ENCODE data around the gene ZNF532. TPM values are rescaled to one million over a fixed set of nuclear protein-coding genes. Genes with fewer than 3 reads are reported as not detected.
A peak's percentile ranks its signal among the peaks of the same experiment; 100 is the strongest.

The ZNF532 gene
- total RNA-seq, 1 experiment from 2014 or later = 16.8 TPM

DNA sequence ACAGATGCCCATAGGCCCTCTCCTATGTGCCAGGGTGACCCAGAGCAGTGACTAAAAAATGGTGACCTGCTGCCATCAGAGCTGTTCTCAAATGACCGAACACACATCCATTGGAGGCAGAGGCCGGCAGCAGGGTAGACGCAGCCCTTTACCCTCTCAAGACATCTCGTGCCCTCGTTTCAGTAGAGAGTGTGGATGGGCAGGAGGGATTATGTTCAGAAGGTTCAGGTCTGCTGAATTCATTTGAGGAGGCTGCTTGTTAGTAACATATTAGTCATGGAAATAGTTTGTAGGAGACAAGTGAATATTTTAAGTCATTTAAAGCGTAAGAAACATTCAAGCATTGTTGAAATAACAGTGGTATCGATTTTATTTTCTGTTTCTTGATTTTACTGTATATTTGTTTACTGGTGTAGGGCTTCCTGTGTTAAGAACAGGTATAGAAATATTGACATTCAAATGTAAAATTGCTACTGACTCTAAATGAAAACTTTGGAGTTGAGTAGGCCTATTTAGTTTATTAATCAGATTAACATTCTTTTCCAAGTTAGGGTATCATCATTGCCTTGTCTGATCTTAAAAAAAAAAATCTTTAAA is 82.6 kb downstream of the ZNF532 start:
- DNase-seq (ENCODE audit: low read depth) = no peak

DNA sequence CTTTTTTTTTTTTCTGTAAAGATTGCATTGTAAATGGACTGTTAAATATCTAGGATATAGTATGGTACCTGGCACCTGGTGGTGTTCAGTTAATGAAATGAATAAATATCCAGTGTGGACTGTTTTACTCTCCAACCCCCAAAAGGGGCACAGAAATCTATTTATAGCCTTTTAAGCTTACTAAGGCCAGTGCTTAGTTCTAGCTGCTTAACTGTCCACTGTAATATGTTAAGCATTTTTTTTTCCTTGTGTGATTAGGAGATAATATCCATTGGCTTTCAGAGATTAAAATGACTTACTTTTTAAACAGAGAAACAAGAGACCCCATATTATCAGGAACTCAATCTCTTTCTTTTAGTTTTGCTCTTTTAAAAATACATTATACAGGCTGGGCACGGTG is 84.4 kb downstream of the ZNF532 start:
- no peak for DNase-seq (ENCODE audit: low read depth)

DNA sequence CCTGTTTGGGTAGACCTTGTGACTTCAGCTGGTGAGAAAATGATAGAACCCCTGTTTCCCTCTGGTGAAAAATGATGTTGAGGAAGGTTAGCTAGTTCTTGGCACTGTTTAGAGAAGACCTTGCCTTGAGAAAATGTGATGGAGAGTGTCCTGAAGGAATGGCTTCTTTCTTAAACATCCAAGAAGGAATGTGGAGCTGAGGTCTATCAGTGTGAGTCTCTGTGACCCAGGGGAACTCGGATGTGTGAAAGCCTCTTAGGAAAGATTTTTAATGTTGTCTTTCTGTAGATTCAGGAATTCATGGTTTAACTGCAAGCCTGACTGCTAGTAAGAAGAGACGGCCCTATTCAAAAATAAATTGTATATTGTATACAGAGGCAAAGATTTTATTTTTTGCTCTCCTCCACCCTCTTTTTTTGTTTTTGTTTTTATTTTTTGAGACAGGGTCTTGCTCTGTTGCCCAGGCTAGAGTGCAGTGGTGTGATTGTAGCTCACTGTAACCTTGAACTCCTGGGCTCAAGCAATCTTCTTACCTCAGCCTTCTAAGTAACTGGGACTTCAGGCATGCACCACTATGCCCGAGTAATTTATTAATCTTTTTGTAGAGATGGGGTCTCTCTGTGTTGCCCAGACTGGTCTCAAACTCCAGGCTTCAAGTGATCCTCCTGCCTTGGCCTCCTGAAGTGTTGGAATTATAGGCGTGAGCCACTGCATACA is 87.5 kb downstream of the ZNF532 start:
- DNase-seq (ENCODE audit: low read depth) = no peak

DNA sequence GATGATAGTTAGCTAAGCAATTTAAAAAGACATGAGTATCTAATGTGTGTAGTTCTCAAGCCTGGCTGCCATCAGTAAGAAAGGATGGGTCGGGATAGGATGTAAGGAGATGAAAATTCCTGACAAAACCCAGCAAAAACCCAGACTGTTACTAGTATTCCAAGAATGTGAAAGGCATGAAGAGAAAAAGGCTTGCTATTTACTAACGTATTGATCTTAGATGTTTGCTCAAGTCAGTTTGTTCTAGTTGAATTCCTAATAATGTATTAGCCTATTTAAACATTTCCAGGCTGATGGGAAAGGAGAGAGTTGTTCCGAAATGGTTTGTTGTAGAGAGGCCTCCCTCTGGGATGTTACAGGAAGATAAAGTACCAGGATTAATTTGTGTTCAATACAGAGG is 88.2 kb downstream of the ZNF532 start:
- no peak for DNase-seq (ENCODE audit: low read depth)

DNA sequence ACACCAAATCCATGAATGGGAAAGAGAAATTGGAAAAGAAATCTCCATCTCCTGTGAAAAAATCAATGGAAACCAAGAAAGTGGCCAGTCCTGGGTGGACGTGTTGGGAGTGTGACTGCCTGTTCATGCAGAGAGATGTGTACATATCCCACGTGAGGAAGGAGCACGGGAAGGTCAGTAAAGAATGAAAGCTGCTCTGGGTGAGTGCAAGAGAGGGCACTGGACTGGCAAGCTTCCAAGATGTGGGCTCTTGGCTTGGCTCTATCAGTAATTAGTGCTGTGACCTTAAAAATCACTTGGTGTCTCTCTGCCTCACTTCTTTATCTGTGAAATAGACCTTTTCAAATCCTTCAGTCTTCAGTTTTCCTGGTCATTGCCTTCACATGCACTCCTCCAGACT is 89.0 kb downstream of the ZNF532 start:
- DNase-seq (ENCODE audit: low read depth) = peak; percentile 56

DNA sequence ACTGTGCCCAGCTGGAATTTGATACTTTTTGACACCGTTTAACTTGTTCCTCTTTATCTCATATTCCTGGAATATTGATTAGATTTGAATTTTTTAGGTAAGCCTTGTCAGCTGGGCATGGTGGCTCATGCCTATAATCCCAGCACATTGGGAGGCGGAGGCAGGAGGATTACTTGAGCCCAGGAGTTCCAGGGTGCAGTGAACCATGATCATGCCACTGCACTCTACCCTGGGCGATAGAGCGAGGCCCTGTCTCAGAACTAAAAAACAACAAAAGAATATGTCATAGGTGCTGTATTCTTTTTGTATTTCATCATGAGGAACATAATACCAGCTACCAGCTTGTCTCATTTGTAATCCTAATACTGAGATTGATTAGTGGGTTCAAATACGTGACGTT is 90.3 kb downstream of the ZNF532 start:
- DNase-seq (ENCODE audit: low read depth) = no peak

DNA sequence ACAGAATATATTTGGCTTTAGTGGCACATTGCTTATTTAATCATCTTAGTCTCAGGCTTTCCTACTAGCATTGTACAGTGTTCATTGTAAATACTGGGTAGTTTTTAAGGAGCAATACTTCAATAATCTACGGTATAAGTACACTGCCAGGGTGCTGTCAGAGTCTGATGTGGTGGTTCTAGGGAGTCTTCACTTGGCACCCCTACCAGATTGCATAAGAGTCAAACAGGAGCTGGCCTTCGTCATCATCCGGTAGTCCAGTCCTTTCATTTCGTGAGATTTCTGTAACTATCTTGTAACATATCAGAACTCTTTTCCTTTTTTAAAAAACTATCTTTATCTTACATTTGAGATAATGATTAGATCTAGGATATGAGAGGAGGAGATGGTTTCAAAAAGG is 91.1 kb downstream of the ZNF532 start:
- DNase-seq (ENCODE audit: low read depth) = no peak

DNA sequence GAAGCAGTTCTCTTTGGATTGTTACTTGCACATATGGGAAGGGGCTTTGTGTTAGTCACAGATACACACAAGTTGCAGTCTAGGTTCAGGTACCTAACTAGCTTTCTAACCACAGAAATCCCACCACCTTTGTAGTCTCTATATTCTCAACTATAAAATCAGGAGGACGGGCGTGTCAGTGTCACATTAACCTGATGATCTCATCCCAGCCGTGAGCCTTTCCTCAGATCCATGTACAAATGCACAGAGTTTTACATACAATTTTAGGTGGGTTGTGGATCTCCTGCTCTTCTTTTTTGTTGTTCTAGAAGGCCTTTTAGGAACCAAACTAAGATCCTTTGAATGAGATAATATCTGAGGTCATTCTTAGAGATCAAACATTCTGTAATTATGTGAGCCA is 94.0 kb downstream of the ZNF532 start:
- DNase-seq (ENCODE audit: low read depth) = no peak

DNA sequence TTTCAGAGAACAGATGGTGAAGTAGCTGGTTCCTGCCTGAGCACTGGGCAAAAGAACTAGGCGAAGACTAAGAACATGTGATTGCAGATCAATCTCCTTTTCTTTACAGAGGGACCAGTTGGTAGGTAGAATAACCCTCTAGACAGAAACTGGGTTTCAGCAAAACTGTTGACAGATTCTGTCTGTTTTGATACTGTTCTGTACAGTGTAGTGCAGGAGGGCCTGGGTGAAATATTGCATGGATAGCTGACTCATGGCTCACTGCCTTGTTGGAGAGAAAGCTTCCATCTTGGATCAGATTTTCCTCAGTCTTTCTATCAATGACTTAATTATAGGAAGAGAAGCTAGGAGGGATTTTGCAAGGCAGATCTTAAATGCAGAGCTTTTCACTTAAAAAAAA is 95.8 kb downstream of the ZNF532 start:
- no peak for DNase-seq (ENCODE audit: low read depth)

DNA sequence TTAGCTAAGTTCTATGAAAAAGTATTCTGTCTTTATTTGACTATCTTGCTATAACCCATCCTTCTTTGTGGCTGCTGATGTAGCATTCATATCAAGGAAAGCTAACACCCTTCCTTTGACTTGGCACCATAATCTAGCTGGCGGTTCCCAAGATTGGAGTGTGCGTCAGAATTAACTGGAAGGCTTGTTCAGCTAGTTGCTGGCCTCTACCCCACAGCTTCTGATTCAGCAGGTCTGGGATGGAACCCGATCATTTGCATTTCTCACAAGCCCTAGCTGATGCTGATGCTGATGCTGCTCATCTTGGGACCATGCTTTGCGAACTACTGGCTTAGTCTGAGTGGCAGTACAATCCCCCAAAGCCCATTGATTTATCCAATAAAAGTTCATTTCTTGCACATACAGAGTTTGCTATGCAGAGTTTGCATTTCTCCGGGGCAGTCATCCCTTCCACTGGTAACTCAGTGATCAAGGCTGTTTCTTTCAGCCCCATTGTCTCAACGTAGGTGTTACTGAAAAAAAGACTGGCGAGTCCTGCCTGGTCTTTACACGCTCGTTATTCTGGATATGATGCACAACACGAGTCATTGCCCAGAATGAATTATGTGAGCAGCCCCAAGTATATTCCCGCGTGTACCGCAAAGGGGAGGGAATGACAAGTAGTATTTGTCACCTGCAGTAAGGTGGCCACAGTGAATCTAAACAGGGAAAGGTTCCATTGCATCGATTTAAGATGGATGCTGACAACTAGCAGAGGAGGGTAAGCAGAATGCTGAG is 96.5 kb downstream of the ZNF532 start:
- no peak for DNase-seq (ENCODE audit: low read depth)

DNA sequence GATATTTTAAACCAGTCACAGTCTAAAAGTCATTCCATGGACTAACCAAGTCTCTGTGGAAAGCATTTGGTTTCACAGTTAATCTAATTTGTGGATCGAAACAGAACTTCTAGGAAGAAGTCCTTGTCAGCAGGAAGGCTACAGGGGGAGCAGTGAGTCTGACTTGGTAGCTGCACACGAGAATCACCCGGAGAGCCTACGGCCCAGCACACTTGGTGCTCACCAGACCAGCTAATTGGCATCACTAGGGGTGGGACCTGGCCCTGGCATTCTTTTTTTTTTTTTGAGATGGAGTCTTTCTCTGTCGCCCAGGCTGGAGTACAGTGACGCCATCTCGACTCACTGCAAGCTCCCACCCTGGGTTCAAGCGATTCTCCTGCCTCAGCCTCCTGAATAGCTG is 97.7 kb downstream of the ZNF532 start:
- no peak for DNase-seq (ENCODE audit: low read depth)

DNA sequence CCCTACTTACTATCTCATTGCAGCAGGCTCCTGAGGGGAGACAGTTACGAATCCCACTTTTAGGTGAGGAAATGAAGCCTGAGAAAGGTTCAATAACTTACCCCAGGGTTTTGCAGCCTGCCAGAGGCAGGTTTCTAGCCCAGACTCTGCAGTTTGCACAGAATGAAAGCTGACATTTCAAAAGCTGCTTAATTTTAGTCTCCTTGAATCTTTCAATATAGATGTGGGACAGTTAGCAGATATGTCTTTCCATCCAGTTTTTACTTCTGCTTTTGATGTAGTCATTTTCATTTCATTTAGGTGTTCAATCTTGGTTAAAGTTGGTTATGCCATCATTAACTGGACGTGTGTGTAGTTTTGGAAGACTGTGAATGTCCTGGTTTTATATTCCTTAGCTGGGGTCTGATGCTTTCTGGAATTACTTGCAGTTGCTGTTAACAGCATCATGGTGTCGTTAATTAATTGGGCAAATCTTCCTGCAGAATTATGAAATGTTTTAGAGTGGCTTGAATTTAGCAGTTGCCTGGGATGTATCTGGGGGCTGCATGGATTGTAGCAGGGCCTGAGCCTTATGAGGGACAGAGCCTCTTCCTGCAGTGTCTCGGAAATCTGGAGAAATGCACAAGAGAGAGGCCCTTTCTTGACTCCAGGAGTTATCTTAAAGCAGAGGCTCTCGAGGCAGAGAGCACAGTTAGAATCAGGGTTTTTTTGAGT is 100.8 kb downstream of the ZNF532 start:
- no peak for DNase-seq (ENCODE audit: low read depth)

DNA sequence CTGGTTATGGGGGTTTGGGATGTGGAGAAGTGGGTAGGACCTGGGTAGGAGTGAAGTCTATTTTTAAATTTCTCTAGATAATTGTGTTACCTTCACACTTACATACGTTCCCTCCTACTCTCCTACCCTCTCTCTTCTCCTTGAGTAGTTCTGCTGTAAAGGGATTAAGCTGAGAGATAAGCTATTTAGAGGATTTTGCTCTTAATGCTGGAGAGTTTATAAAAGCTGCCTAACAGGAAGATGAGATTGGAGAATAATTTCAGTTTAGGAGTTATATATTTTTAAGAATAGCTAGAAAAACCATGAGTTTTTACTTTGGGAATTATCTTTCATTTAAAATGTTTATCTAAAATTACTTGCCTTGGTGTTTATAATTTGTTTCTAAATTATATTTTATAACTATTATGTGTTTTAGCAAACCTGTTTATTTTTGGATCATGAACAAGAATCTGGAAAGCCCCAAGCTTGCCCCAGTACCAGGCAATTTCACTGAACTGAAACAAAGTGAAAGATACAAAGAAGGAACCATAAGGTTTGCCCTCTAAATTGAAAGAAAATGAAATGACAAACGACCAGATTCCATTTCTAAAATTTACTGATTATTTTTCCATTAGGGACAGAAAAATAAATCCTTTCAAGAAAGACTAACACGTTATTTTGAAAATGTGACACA is 101.5 kb downstream of the ZNF532 start:
- no peak for DNase-seq (ENCODE audit: low read depth)

DNA sequence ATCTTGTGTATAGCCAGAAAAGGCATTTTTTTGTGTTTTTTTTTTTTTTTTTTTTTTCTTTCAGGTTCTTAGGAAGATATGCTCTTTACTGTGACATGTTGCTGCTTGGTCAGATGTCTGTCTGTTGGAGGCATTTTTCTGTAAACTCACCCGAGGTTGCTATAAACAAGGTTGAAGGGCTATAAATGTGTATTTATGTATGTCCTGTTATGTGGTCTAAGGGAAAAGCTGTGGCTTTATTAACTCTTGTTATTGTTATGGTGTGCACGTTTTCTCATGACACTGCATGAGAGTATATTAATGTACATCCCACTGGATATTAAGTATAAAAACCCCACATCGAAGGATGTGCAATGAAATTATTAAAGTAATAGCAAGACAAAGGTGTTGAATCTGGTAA is 102.0 kb downstream of the ZNF532 start:
- DNase-seq (ENCODE audit: low read depth) = no peak

DNA sequence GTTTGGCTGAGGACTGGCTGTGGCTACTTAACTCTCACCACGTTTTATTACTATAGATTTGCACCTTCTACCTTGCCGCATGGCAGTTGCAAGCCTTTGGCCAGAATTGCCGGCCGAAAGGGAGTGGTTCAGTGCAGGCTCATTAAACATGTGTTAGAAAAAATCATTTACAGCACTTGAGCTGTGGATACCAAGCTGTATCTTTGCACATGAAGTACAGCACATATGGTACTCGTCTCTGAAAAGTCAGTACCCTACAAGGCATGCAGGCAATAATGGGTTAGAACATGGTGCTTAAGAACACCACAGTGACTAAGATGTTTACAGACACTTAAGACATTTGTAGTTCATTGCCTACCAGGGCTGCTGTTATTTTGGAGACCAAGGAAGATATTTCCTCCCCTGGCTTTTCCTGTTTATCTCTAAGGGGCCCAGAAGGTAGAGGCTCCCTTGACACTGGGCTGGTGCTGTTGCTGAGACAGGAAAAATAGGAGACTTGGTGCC is 103.1 kb downstream of the ZNF532 start:
- no peak for DNase-seq (ENCODE audit: low read depth)

DNA sequence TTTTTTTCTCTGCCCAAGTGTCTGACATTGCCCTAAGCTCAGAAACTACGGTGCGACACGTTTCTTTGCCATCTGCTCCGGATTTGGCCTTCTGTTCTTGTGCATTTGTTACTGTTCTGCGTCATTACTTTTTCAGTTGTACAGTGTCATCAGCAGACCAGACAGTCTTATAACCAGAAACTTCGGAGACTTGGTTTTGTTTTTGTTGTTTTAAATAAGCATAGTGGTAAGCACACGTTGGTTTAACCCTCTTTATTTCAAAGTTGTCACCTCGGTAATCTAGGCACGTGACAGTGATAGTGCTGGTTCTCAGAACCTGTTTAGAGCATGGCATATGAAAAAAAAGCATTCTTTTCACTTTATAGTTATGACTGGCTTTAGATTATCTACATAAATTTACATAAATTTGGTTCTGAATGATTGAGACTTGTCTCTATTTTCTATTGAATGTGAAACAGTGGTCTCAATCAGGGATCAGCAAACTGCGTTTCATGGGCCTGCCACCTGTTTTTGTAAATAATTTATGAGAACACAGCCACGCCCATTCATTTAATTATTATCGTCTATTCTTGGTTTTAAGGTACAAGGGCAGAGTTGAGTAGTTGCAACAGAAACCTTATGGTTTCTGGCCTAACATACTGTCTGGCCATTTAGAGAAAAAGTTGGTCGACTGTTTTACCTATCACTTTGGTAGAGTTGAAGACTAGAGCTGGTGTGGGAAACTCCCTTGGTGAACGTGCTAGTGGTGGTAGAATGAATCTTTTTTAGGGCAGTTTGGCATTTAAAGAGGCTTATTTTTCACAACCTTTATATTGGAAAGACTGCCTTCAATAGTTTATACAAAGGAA is 106.5 kb downstream of the ZNF532 start:
- DNase-seq (ENCODE audit: low read depth) = no peak

DNA sequence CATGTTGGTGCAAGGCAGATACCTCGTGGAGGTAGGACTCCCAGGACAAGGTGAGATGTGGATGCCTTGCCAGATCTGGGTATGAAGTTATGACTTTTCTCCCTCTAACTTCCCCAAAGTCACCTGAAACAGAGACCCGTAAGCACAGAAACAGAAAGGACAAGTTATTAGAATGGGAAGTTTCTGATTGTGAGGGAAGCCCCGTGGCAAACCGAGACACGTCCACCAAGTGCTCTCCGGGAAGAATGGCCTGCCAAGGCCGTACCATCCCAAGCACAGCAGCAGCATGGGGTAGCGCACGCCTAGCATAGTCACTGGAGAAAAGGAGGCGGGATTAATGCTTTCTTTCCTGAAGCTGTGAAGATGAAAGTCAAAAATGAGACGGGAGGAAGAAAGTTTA is 110.6 kb downstream of the ZNF532 start:
- DNase-seq (ENCODE audit: low read depth) = no peak

DNA sequence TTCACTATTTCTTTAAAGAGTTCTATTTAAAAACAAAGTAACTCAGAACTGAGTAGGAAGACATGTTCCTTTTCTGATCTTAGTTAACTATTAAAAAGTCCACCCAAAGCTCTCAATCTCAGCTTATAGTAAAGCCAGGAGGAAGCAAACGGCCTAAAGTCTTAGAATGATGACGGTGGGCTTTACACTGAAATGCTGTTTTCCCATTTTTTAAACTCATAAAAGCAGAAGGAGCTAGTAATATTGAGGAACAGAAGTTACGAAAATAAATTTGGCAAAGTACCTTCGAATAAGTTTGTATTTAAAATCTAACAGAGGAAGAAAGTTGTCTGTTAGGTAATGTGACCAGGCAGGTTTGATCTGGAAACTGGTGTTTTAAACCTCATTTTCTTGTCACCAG is 111.1 kb downstream of the ZNF532 start:
- no peak for DNase-seq (ENCODE audit: low read depth)

DNA sequence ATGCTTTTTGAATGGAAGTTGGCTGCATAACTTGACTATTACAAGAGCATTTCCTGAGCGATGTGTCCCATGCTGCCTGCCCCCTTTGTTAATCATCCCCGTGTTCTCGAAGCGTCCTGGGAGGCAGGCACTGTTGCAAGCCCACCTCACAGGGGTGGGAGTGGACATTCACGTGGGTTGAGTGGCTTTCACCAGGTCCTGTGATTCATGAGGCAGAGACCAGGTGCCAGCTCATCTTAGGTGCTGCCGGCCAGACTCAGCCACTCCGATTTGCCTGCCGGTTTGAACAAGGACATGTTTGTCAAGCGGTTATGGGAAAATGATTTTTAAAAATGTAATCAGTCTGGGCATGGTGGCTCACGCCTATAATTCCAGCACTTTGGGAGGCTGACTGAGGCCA is 112.5 kb downstream of the ZNF532 start:
- DNase-seq (ENCODE audit: low read depth) = no peak

DNA sequence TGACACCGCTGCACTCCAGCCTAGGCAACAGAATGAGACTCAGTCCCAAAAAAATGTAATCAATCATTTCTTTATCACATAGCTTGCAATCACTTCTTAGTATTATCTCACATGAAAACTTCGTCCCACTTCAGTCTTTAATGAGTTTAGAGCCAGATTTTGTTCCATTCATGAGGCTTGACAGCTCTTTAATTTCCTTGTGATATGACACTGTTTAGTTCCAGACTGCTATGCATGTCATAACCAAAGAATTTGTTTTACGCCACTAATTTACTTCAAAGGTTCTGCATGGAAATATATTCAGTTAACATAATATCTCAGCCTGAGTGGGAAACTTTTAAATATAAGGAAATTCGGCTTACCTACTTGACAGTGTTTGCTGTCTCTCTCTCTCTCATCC is 113.1 kb downstream of the ZNF532 start:
- DNase-seq (ENCODE audit: low read depth) = no peak

DNA sequence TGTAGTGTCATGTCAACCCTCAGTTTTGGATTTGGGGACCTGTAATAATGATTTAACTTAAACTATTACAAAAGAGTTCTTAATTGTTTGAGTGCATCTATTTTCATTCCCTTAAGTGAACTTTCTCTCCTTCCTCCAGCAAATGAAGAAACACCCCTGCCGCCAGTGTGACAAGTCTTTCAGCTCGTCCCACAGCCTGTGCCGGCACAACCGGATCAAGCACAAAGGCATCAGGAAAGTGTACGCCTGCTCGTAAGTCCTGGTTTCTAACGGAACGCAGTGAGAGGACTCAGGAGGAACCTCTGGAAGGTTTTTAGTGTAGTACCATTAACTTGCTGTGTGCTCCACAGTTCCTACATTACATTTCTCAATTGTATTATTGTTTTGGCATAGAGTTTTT is 114.2 kb downstream of the ZNF532 start:
- no peak for DNase-seq (ENCODE audit: low read depth)
